HEK293T (cell line): Measurements from ENCODE around the gene SLC25A44.

Source experiments
- BHLHE40 ChIP-seq: fragments of 450-650 bp; IDR thresholded peaks from 2 replicates; pipeline ENCODE4 v1.6.1; 2016; ENCODE audit warnings: mild to moderate bottlenecking, moderate library complexity, borderline replicate concordance
- ELF4 ChIP-seq: fragments of 450-650 bp; IDR thresholded peaks from 2 replicates; pipeline ENCODE4 v1.6.1; 2017; ENCODE audit warnings: antibody characterized with exemption
- FOXA1 ChIP-seq: fragments of 450-650 bp; IDR thresholded peaks from 2 replicates; pipeline ENCODE4 v1.6.1; 2016; ENCODE audit warnings: mild to moderate bottlenecking
- FOXK2 ChIP-seq: fragments of 450-650 bp; IDR thresholded peaks from 2 replicates; pipeline ENCODE4 v1.6.1; 2016; ENCODE audit warnings: mild to moderate bottlenecking
- FOXM1 ChIP-seq: fragments of 450-650 bp; IDR thresholded peaks from 2 replicates; pipeline ENCODE4 v1.6.1; 2017; ENCODE audit warnings: mild to moderate bottlenecking, borderline replicate concordance
- L3MBTL2 ChIP-seq: fragments of 450-650 bp; conservative IDR thresholded peaks from 2 replicates; pipeline ENCODE4 v1.6.1; 2016; ENCODE audit warnings: mild to moderate bottlenecking
- PKNOX1 ChIP-seq: fragments of 450-650 bp; IDR thresholded peaks from 2 replicates; pipeline ENCODE4 v1.6.1; 2016
- SP1 ChIP-seq: fragments of 450-650 bp; IDR thresholded peaks from 2 replicates; pipeline ENCODE4 v1.6.1; 2017
- SUZ12 ChIP-seq: fragments of 450-650 bp; IDR thresholded peaks from 2 replicates; pipeline ENCODE4 v1.6.1; 2016; ENCODE audit warnings: mild to moderate bottlenecking
- TARDBP ChIP-seq: fragments of 450-650 bp; IDR thresholded peaks from 2 replicates; pipeline ENCODE4 v1.6.1; 2016

- no peak for TF ChIP-seq SP1
- no peak for TF ChIP-seq SUZ12
- TF ChIP-seq BHLHE40 = no peak
- no peak for TF ChIP-seq FOXA1
- no peak for TF ChIP-seq FOXK2
- TF ChIP-seq TARDBP = no peak
- TF ChIP-seq L3MBTL2 = no peak
- no peak for TF ChIP-seq ELF4
- TF ChIP-seq FOXM1 = no peak
- TF ChIP-seq PKNOX1 = no peak
Observed at GRCh38 chr1:156253634-156254033, 59.7 kb downstream of the SLC25A44 start.
